ENCODE results near the gene PRR14.
"Not testable (repeated sequence)": the region's sequence is repeated elsewhere in the genome, so short reads cannot be mapped to it uniquely, and the experiment has no call there.

The PRR14 gene

GRCh38 chr16:30633526-30633925 is 17.2 kb upstream of the PRR14 start:
- DNase-seq = no peak

DNA sequence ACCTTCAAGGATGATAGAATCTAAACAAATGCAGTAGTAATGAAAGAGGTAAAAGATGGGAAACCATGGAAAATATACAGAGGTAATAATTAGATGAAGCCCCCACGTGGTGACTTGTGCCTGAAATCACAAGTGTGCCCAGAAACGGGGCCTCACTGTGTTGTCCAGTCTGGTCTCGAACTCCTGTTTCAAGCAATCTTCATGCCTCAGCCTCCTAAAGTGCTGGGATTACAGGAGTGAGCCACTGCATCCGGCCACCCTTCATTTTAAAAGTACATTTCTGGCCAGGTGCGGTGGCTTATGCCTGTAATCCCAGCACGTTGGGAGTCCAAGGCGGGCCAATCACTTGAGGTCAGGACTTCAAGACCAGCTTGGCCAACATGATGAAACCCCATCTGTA is 14.2 kb upstream of the PRR14 start:
- DNase-seq = no peak

DNA sequence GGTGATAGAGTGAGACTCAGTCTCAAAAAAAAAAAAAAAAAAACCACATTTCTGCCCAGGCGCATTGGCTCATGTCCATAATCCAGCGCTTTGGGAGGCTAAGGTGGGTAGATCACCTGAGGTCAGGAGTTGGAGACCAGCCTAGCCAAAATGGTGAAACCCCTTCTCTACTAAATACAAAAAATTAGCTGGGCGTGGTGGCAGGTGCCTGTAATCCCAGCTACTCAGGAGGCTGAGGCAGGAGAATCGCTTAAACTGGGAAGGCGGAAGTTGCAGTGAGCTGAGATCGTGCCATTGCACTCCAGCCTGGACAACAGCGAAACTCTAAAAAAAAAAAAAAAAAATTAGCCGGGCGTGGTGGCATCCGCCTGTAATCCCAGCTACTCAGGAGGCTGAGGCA is 13.6 kb upstream of the PRR14 start:
- not testable (repeated sequence) for DNase-seq

DNA sequence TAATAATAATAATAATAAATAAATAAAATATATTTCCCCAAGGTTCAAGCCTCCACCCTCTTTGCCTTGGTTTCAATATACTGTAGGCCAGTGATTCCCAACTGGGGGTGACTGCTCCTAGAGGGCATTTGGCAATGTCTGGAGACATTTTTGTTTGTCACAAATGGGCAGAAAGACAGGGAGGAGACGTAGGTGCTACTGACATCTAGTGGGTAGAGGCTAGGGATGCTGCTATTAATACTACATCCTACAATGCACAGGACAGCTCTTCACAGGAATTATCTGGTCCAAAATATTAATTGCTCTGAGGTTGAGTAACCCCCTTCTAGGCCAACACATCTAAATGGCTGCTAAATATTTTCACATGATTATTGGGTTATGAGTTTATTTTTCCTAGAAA is 12.8 kb upstream of the PRR14 start:
- peak; percentile 29 for DNase-seq

DNA sequence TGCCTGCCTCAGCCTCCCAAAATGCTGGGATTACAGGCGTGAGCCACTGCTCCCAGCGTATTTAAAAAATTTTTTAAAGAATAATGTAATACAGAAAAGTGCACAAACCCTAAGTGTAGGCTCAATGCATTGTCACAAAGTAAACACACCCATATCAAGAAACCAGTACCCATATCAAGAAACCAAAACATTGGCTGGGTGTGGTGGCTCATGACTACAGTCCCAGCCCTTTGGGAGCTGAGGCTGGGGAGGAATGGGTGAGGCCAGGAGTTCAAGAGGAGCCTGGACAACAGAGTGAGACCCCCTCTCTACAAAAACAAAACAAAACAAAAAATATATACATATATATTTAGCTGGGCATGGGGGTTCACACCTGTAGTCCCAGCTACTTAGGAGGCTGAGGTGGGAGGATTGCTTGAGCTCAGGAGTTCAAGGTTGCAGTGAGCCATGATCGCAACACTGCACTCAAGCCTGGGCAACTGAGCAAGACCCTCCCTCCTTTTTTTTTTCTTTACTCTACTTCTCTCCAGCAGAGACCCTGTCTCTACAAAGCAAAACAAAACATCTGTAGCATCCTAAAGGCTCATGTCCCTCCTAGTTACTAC is 9.3 kb upstream of the PRR14 start:
- no peak for DNase-seq

DNA sequence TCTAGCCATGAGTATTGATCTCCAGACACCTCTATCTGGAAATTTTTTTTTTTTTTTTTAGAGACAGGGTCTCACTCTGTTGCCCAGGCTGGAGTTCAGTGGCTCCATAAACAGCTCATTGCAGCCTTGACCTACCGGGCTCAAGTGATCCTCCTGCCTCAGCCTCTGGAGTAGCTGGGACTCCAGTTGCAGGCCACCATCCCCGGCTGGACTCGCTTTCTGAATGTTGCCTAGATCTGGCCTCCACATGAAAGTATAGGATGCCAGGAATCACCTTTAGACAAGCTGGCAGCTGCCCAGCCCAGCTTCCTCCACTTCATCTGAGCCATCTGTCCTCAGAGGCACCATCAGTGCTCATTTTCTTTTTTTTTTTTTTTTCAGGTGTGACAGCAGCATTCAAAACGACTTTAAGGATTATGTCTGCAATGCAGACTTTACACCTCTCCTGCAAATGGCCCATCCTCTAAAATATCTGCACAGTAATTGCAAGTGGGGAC is 6.4 kb upstream of the PRR14 start:
- DNase-seq = no peak

DNA sequence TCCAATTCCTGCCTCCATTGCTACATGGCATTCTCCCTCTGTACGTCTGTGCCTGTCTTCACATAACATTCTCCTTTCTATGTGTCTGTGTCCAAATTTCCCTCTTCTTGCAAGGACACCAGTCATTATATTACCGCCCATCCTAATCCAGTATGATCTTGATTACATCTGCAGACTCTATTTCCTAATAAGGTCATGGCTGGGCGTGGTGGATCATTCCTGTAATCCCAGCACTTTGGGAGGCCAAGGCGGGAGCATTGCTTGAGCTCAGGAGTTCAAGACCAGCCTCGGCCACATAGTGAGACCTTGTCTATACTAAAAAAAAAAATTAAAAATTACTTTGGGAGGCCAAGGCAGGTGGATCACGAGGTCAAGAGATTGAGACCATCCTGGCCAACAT is 5.0 kb upstream of the PRR14 start:
- no peak for DNase-seq

DNA sequence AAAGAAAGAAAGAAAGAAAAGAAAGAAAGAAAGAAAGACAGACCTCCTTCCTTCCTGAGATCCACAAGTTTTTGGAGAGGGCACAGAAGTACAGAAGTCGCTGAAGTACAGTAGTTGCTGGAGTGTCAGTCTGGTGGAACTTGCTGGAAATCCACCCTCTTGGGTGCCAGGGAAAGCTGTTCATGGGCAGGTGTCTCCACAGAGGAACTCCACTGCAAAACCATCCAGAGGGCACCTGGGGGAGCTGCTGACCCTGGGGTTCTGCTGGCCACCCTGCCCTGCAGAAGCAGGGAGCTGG is 3.5 kb upstream of the PRR14 start:
- DNase-seq = no peak

- no peak for DNase-seq
Measured at GRCh38 chr16:30649725-30650368, 913 bp upstream of the PRR14 start.

- DNase-seq = peak; percentile 75
Measured at GRCh38 chr16:30651124-30652004, 604 bp downstream of the PRR14 start.

DNA sequence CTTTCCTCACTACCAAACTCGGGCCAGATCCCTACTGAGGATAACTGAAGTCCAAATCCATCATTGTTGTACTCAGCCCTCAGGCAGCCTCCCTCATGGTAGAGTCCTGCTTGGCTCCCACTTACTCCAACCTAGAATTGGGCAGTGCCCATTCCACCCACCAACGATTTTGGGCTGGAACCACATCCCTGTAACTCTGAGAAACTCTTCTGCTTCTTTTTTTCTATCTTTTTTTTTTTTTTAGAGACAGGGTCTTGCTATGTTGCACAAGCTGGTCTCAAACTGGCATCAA is 1.2 kb downstream of the PRR14 start:
- no peak for DNase-seq

GRCh38 chr16:30652718-30653117 is 2.0 kb downstream of the PRR14 start:
- DNase-seq = no peak

- no peak for DNase-seq
Measured at GRCh38 chr16:30654856-30655255, 4.1 kb downstream of the PRR14 start.

DNA sequence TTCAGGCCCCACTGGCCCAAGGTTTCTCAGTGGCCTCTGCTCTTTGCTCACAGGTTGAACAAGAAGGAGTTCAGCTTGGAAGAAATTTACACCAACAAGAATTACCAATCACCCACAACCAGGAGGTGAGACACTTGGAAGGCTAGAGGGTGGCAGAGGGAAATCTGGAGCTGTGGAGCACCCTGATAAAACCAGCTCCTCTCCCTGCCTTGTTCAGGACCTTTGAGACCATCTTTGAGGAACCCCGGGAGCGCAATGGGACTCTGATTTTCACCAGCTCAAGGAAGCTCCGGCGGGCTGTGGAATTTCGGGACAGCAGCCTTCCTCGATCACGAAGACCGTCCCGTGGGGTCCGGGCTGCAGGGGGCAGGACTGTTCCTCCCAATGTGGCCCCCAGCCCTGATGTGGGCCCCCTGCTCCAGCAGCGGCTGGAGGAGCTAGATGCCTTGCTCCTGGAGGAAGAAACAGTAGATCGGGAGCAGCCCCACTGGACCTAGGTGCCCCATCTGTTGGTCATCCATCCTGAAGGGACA is 5.1 kb downstream of the PRR14 start:
- DNase-seq = no peak

DNA sequence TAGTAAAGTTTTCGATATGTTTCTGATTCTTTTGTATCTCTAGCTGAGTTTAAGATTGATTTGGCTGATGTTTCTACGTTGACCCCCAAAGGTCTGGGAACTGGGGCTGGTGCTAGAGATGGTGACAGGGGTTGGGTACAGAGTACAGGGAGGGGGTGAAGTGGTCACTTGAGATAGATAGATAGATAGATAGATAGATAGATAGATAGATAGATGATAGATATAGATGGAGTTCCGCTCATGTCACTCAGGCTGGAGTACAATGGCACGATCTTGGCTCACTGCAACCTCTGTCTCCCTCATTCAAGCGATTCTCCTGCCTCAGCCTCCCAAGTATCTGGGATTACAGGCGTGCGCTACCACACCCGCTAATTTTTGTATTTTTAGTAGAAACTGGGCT is 5.6 kb downstream of the PRR14 start:
- no peak for DNase-seq

GRCh38 chr16:30656974-30657865 is 6.5 kb downstream of the PRR14 start:
- DNase-seq = no peak

GRCh38 chr16:30657866-30658730 is 7.3 kb downstream of the PRR14 start, which contains the start of gene FBRS:
TSS of gene FBRS (plus strand) at chr16:30658431. CDS start at chr16:30659519, 1,088 bp downstream.
- peak; percentile 99 for DNase-seq

- DNase-seq = no peak
Measured at GRCh38 chr16:30658731-30659506, 8.2 kb downstream of the PRR14 start.

- no peak for DNase-seq
Measured at GRCh38 chr16:30659507-30660423, 9.0 kb downstream of the PRR14 start.

Data from T1000 (cell line).